MM.1S (cell line): ENCODE data around the gene LARP1B.
"Not testable (repeated sequence)": the region's sequence is repeated elsewhere in the genome, so short reads cannot be mapped to it uniquely, and the experiment has no call there.

Source experiments
- DNase-seq: peaks from one replicate; pipeline ENCODE4 v3.0.0-alpha.2; 2015
- H2AFZ ChIP-seq: fragments of 300-600 bp; sonication (generic); 2 replicates; pipeline ENCODE4 v1.6.0; 2016; ENCODE audit warnings: antibody characterized with exemption, low read length
- H3F3A ChIP-seq: fragments of 300-600 bp; sonication (generic); 2 replicates; pipeline ENCODE4 v1.6.1; 2016; ENCODE audit warnings: mild to moderate bottlenecking, antibody characterized with exemption, low read length, moderate library complexity, mixed read lengths; ENCODE audit not compliant: insufficient read depth
- H3K27ac ChIP-seq: fragments of 300-600 bp; sonication (generic); 2 replicates; pipeline ENCODE4 v1.5.1; 2016; ENCODE audit warnings: mild to moderate bottlenecking, low read length
- H3K27me3 ChIP-seq: fragments of 300-600 bp; sonication (generic); replicated peaks from 2 replicates; pipeline ENCODE4 v1.6.0; 2016; ENCODE audit warnings: low read length; ENCODE audit not compliant: insufficient read depth
- H3K36me3 ChIP-seq: fragments of 300-600 bp; sonication (generic); replicated peaks from 2 replicates; pipeline ENCODE4 v1.6.1; 2016; ENCODE audit warnings: mild to moderate bottlenecking, low read length, mixed read lengths; ENCODE audit not compliant: insufficient read depth
- H3K4me1 ChIP-seq: fragments of 300-600 bp; sonication (generic); 2 replicates; pipeline ENCODE4 v1.6.1; 2016; ENCODE audit warnings: low read length, mixed read lengths
- H3K4me2 ChIP-seq: fragments of 300-600 bp; sonication (generic); 2 replicates; pipeline ENCODE4 v1.6.0; 2016; ENCODE audit warnings: low read depth, low read length
- H3K4me3 ChIP-seq: fragments of 300-600 bp; sonication (generic); 2 replicates; pipeline ENCODE4 v1.5.1; 2016; ENCODE audit warnings: low read length, mixed read lengths
- H3K79me2 ChIP-seq: fragments of 300-600 bp; sonication (generic); 2 replicates; pipeline ENCODE4 v1.6.1; 2016; ENCODE audit warnings: mixed run types, low read length, mixed read lengths
- H3K9ac ChIP-seq: fragments of 300-600 bp; sonication (generic); 2 replicates; pipeline ENCODE4 v1.6.1; 2016; ENCODE audit warnings: low read length, mixed read lengths
- H3K9me2 ChIP-seq: fragments of 300-600 bp; sonication (generic); replicated peaks from 2 replicates; pipeline ENCODE4 v1.6.1; 2016; ENCODE audit warnings: mild to moderate bottlenecking, low read length, mixed read lengths; ENCODE audit not compliant: insufficient read depth
- H3K9me3 ChIP-seq: fragments of 300-600 bp; sonication (generic); replicated peaks from 2 replicates; pipeline ENCODE4 v1.6.1; 2016; ENCODE audit warnings: mild to moderate bottlenecking, low read length, mixed read lengths; ENCODE audit not compliant: insufficient read depth
- H4K20me1 ChIP-seq: fragments of 300-600 bp; sonication (generic); 2 replicates; pipeline ENCODE4 v1.6.1; 2016; ENCODE audit warnings: mild to moderate bottlenecking, low read length, moderate library complexity, mixed read lengths; ENCODE audit not compliant: insufficient read depth
- EZH2 ChIP-seq: fragments of 300-600 bp; sonication (generic); optimal IDR thresholded peaks from 2 replicates; pipeline ENCODE3; 2017; ENCODE audit warnings: low read depth, mild to moderate bottlenecking, antibody characterized with exemption, low read length, mixed read lengths
- EZH2phosphoT487 ChIP-seq: fragments of 300-600 bp; sonication (generic); IDR thresholded peaks from 2 replicates; pipeline ENCODE4 v1.6.1; 2018; ENCODE audit warnings: antibody characterized with exemption, low read length
- TF ChIP-seq, protein P1 (sequence below): fragments of 300-600 bp; sonication (generic); IDR thresholded peaks from 2 replicates; pipeline ENCODE4 v1.5.1; 2016; ENCODE audit warnings: antibody characterized with exemption, low read length, mixed read lengths

Gene LARP1B

GRCh38 chr4:128153800-128154199 is 92.7 kb downstream of the LARP1B start:
- Histone ChIP-seq H3K36me3 (no peaks in the 10 kb centered on the region; the same call in 1 of the 2 replicates), H3F3A (no peaks in the 10 kb centered on the region), H3K79me2 (no peaks in the 10 kb centered on the region), H3K9ac (no peak overlapping the region), H3K4me2 (no peak overlapping the region), H4K20me1 (no peaks in the 10 kb centered on the region), H3K9me3 (no peaks in the 10 kb centered on the region), H3K9me2 (no peaks in the 10 kb centered on the region), H3K27me3 (no peaks in the 10 kb centered on the region), H3K4me3 (no peak overlapping the region), H2AFZ (no peak overlapping the region), H3K27ac (no peak overlapping the region), H3K4me1 (no peaks in the 10 kb centered on the region)
- TF ChIP-seq, protein P1, sequence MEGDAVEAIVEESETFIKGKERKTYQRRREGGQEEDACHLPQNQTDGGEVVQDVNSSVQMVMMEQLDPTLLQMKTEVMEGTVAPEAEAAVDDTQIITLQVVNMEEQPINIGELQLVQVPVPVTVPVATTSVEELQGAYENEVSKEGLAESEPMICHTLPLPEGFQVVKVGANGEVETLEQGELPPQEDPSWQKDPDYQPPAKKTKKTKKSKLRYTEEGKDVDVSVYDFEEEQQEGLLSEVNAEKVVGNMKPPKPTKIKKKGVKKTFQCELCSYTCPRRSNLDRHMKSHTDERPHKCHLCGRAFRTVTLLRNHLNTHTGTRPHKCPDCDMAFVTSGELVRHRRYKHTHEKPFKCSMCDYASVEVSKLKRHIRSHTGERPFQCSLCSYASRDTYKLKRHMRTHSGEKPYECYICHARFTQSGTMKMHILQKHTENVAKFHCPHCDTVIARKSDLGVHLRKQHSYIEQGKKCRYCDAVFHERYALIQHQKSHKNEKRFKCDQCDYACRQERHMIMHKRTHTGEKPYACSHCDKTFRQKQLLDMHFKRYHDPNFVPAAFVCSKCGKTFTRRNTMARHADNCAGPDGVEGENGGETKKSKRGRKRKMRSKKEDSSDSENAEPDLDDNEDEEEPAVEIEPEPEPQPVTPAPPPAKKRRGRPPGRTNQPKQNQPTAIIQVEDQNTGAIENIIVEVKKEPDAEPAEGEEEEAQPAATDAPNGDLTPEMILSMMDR = no peak
- no peak for TF ChIP-seq EZH2phosphoT487
- TF ChIP-seq EZH2 = no peak
- DNase-seq = no peak

DNA sequence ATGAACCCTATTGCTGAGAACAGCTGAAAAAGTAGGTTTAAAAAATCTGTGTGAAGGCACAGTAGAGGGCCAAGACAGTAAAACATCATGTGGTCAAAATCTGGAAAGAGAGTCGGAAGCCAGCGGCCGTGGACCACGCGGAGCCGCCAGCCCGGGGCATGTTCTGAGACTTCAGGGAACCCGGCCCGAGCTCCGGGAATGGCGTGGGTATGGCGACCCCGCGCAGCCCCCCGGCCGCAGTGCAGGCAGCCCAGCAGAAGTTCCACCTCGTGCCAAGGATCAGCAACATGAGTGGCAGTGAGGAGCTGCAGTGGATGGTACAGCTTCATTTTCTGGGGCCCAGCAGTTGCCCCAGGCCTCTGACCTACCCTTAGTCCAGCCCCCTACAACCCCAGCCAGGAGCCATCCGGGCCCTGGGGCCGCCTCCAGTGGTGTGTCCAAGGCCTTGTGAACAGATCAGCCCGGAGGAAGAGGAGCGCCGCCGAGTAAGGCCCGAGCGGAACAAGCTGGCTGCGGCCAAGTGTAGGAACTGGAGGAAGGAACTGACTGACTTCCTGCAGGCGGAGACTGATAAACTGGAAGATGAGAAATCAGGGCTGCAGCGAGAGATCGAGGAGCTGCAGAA is 94.2 kb downstream of the LARP1B start:
- Histone ChIP-seq H3K79me2 (no peaks in the 10 kb centered on the region), H3K4me2 (no peak overlapping the region), H4K20me1 (no peaks in the 10 kb centered on the region), H2AFZ (no peak overlapping the region), H3K9ac (no peak overlapping the region), H3K4me1 (no peaks in the 10 kb centered on the region), H3K4me3 (no peak overlapping the region), H3K9me3 (no peaks in the 10 kb centered on the region), H3K36me3 (no peaks in the 10 kb centered on the region; the same call in 1 of the 2 replicates), H3K27ac (no peak overlapping the region), H3F3A (no peaks in the 10 kb centered on the region), H3K27me3 (no peaks in the 10 kb centered on the region), H3K9me2 (no peaks in the 10 kb centered on the region)
- DNase-seq = no peak
- TF ChIP-seq, protein P1 = no peak

DNA sequence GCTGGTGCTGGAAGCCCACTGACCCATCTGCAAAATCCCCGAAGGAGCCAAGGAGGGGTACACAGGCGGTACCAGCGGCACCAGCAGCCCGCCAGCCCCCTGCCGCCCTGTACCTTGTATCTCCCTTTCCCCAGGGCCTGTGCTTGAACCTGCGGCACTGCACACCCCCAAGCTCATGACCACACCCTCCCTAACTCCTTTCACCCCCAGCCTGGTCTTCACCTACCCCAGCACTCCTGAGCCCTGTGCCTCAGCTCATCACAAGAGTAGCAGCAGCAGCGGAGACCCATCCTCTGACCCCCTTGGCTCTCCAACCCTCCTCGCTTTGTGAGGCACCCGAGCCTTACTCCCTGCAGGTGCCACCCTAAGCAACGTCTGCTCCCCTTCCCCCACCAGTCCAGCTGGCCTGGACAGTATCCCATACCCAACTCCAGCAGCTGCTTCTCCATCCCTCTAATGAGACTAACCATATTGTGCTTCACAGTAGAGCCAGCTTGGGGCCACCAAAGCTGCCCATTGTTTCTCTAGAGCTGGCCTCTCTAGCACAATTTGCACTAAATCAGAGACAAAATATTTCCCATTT is 94.9 kb downstream of the LARP1B start:
- H3K4me1 ChIP-seq = no peaks in the 10 kb centered on the region
- no peaks in the 10 kb centered on the region; the same call in 1 of the 2 replicates for H3K36me3 ChIP-seq
- H3K9me2 ChIP-seq = no peaks in the 10 kb centered on the region
- no peaks in the 10 kb centered on the region for H3F3A ChIP-seq
- no peak overlapping the region for H3K9ac ChIP-seq
- TF ChIP-seq, protein P1 = no peak
- TF ChIP-seq EZH2 (no peak), EZH2phosphoT487 (no peak)
- H3K4me2 ChIP-seq = no peak overlapping the region
- H3K27ac ChIP-seq = no peak overlapping the region
- H3K79me2 ChIP-seq = no peaks in the 10 kb centered on the region
- H4K20me1 ChIP-seq = no peaks in the 10 kb centered on the region
- H3K27me3 ChIP-seq = no peaks in the 10 kb centered on the region
- no peak overlapping the region for H2AFZ ChIP-seq
- H3K9me3 ChIP-seq = no peaks in the 10 kb centered on the region
- no peak for DNase-seq
- H3K4me3 ChIP-seq = no peak overlapping the region

- not testable (repeated sequence) for H3K79me2 ChIP-seq, H4K20me1 ChIP-seq, H2AFZ ChIP-seq, H3K4me1 ChIP-seq, H3K9me2 ChIP-seq, H3K36me3 ChIP-seq, H3K27ac ChIP-seq, DNase-seq, H3K4me2 ChIP-seq, H3K9ac ChIP-seq, H3K27me3 ChIP-seq, H3F3A ChIP-seq, H3K4me3 ChIP-seq, H3K9me3 ChIP-seq
These were observed 95.4 kb downstream of the LARP1B start for GRCh38 chr4:128156472-128156871.
